Panc1 (cell line): ENCODE measurements around the gene SGCE.

ENCODE experiments used
- POLR2AphosphoS5 ChIP-seq: IDR thresholded peaks from 2 replicates; pipeline ENCODE4 v1.6.1; 2012; ENCODE audit warnings: mild to moderate bottlenecking, low read depth, low read length, moderate library complexity
- REST ChIP-seq, 2 experiments: IDR thresholded peaks; 2 replicates each; pipeline ENCODE4 v1.6.1; 2011 to 2012; ENCODE audit warnings: low read depth in 2 of 2, control low read depth in 1 of 2, low read length in 1 of 2, mild to moderate bottlenecking in 1 of 2, moderate library complexity in 1 of 2; ENCODE audit not compliant: insufficient read depth in 1 of 2
- SIN3A ChIP-seq: IDR thresholded peaks from 2 replicates; pipeline ENCODE4 v1.6.1; 2012; ENCODE audit warnings: low read depth, mild to moderate bottlenecking, low read length, moderate library complexity, borderline replicate concordance; ENCODE audit not compliant: insufficient read depth
- TCF7L2 ChIP-seq: IDR thresholded peaks from 2 replicates; pipeline ENCODE4 v1.6.1; 2011; ENCODE audit warnings: mild to moderate bottlenecking, low read depth, low read length, inconsistent platforms
- TF ChIP-seq, protein P1 (sequence below): fragments of 450-650 bp; IDR thresholded peaks from 2 replicates; pipeline ENCODE4 v1.5.1; 2017; ENCODE audit warnings: mild to moderate bottlenecking

DNA sequence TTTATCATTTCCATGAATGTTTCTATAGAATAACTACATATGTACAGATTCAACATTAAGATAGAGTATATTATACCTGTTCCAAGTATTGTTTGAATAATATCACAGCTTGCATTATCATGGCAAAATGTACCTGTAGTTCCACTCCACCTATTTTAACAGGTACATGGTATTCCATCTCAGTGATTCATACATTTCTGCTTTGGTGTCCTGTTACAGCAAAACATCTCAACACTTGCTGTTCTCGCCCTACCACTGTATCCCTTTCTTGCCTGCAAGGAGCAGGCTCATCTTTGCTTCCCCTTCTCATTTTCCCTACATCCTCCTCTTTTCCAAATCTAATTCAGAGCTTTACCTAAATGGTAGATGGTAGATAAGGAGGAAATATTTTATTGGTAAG lies 27.1 kb upstream of the SGCE start:
- TF ChIP-seq REST (IDR thresholded peaks at IDR 0.05; ENCODE audit: insufficient read depth in 1 of 2, low read depth in 2 of 2, low read length in 1 of 2) (no peak), TCF7L2 (no peak), POLR2AphosphoS5 (no peak), SIN3A (no peak)
- TF ChIP-seq, protein P1, sequence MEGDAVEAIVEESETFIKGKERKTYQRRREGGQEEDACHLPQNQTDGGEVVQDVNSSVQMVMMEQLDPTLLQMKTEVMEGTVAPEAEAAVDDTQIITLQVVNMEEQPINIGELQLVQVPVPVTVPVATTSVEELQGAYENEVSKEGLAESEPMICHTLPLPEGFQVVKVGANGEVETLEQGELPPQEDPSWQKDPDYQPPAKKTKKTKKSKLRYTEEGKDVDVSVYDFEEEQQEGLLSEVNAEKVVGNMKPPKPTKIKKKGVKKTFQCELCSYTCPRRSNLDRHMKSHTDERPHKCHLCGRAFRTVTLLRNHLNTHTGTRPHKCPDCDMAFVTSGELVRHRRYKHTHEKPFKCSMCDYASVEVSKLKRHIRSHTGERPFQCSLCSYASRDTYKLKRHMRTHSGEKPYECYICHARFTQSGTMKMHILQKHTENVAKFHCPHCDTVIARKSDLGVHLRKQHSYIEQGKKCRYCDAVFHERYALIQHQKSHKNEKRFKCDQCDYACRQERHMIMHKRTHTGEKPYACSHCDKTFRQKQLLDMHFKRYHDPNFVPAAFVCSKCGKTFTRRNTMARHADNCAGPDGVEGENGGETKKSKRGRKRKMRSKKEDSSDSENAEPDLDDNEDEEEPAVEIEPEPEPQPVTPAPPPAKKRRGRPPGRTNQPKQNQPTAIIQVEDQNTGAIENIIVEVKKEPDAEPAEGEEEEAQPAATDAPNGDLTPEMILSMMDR: no peak
